Sigmoid colon (tissue), 4 donors: ENCODE data around the gene LCP1.

ENCODE experiments used
- CTCF ChIP-seq, 4 experiments: fragments of 450-650 bp in 3 of 4; fragments of 200-600 bp in 1 of 4; IDR thresholded peaks; one replicate each; pipeline ENCODE4 v1.5.1; 2016 to 2019; ENCODE audit warnings: antibody characterized with exemption in 4 of 4, mild to moderate bottlenecking in 3 of 4, moderate library complexity in 2 of 4
- POLR2A ChIP-seq, 2 donors: fragments of 450-650 bp; IDR thresholded peaks; one replicate each; pipeline ENCODE4 v1.6.1; 2016; ENCODE audit warnings: antibody characterized with exemption in 2 of 2, mild to moderate bottlenecking in 2 of 2, moderate library complexity in 2 of 2
- POLR2AphosphoS5 ChIP-seq, 4 donors: sonication (generic); formaldehyde crosslinking; IDR thresholded peaks; one replicate each; pipeline ENCODE4 v1.6.1; 2017; ENCODE audit warnings: antibody characterized with exemption in 4 of 4

- TF ChIP-seq CTCF (IDR thresholded peaks at IDR 0.05) = no peak
- no peak for TF ChIP-seq POLR2A (IDR thresholded peaks at IDR 0.05)
- TF ChIP-seq POLR2AphosphoS5 (IDR thresholded peaks at IDR 0.05) = no peak
Observed at GRCh38 chr13:46179491-46179908, 2.5 kb downstream of the LCP1 start.
